Fibroblast of pulmonary artery (primary cell): ENCODE results near the gene PRR33.
A peak's percentile ranks its signal among the peaks of the same experiment; 100 is the strongest.

Experiments
- DNase-seq: peaks from one replicate; pipeline ENCODE4 v3.0.0-alpha.2; 2010; ENCODE audit warnings: low read depth
- H3K4me3 ChIP-seq: replicated peaks from 2 replicates; pipeline ENCODE4 v1.5.1; 2011; ENCODE audit warnings: low read depth, mild to moderate bottlenecking, control low read depth, low read length, moderate library complexity
- TF ChIP-seq, protein P1 (sequence below): IDR thresholded peaks from 2 replicates; pipeline ENCODE4 v1.5.1; 2011; ENCODE audit warnings: mild to moderate bottlenecking, control low read depth, low read length, inconsistent platforms; ENCODE audit errors: missing control alignments

PRR33 gene

DNA sequence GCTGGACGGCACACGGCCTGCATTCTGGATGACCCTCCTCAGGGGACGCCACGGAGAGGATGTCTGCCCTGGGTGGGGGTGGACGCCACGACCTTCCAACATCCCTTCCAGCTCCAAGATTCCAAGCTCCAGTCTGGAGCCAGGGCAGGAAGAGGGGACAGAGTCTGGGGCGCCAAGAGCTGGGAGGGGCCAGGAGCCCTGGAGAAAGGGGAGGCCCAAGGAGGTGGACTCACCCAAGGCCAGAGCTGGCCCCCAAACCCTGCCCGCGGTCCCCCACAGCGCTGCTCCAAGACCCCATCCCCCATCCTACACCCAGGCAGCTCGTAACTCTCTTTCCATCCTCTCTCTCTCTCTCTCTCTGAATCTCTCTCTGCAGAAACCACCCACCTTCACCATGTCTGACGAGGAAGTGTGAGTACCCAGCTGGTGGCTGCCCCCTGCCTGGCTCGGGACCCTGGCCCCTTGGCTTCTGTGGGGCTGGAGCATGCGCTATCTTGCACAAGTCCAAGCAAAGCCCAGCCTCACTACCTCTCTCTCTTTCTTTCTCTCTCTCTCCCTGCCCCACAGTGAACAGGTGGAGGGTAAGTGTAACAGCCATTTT lies 30.9 kb upstream of the PRR33 start:
- H3K4me3 ChIP-seq, result no peak overlapping the region
- no peak for DNase-seq
- TF ChIP-seq, protein P1, sequence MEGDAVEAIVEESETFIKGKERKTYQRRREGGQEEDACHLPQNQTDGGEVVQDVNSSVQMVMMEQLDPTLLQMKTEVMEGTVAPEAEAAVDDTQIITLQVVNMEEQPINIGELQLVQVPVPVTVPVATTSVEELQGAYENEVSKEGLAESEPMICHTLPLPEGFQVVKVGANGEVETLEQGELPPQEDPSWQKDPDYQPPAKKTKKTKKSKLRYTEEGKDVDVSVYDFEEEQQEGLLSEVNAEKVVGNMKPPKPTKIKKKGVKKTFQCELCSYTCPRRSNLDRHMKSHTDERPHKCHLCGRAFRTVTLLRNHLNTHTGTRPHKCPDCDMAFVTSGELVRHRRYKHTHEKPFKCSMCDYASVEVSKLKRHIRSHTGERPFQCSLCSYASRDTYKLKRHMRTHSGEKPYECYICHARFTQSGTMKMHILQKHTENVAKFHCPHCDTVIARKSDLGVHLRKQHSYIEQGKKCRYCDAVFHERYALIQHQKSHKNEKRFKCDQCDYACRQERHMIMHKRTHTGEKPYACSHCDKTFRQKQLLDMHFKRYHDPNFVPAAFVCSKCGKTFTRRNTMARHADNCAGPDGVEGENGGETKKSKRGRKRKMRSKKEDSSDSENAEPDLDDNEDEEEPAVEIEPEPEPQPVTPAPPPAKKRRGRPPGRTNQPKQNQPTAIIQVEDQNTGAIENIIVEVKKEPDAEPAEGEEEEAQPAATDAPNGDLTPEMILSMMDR, result no peak

- H3K4me3 ChIP-seq, result no peak overlapping the region
- DNase-seq, result peak; percentile 92
- TF ChIP-seq, protein P1, result no peak
These were observed 30.0 kb upstream of the PRR33 start for GRCh38 chr11:1921574-1922141.

DNA sequence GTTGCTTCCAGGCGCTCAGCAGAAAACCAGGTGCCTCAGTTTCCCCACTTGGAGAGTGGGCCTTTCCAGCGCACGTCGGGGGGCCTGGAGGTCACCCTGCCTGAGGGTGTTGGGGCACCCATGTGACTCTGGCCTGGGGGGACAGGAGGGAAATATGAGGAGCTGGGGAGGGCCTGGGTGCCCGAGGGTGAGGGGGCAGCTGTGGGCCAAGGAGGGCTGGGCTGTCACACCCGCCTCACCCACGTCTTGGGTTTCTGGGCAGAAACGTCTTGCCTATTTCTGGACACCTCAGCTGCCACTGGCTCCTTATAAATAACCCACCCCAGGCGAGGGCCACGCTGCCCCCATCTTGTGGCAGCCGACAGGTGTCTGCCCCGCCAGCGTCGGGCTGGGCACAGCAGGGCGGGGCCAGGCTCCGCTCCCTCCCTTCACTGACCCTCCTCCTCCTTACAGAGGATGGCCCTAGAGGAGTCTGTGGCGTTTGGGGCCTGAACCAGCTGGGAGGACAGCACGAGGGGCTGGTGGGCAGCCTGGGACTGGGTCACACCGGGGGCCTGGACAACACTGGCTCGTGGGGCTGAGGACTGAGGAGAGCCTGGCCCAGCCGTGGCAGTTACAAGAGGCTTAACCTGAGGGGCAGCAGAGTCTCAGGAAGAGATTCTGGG lies 29.3 kb upstream of the PRR33 start:
- DNase-seq, result no peak
- no peak overlapping the region for H3K4me3 ChIP-seq
- TF ChIP-seq, protein P1, result no peak

- H3K4me3 ChIP-seq, result no peak overlapping the region
- TF ChIP-seq, protein P1, result no peak
- DNase-seq, result no peak
These were observed 28.6 kb upstream of the PRR33 start for GRCh38 chr11:1920128-1920908.

- TF ChIP-seq, protein P1, result no peak
- H3K4me3 ChIP-seq, result no peak within 1 kb of the TSS
- DNase-seq, result no peak
These were observed 27.9 kb upstream of the PRR33 start, which contains the start of gene TNNT3 for GRCh38 chr11:1919391-1920127. Gene TNNT3, plus strand, starts transcription at chr11:1919703. Its CDS starts 3,172 bp downstream, at chr11:1922875.
